Stomach (tissue), 9 donors: ENCODE data around the gene DCLK1. TPM values are rescaled to one million over a fixed set of nuclear protein-coding genes. Genes with fewer than 3 reads are reported as not detected.

Experiments used
- DNase-seq, 2 donors: peaks; one replicate each; pipeline versions ENCODE4 v3.0.0 to v3.0.0-alpha.2; 2013 to 2019
- H3K27ac ChIP-seq, 5 donors: fragments of 200-600 bp in 4 of 5; sonication (generic) in 4 of 5; one replicate each; pipeline ENCODE4 v1.5.1; 2013 to 2019; ENCODE audit warnings: mild to moderate bottlenecking in 1 of 5, moderate library complexity in 1 of 5
- H3K27me3 ChIP-seq, 3 donors: fragments of 200-600 bp; sonication (generic); one replicate each; pipeline ENCODE4 v1.5.1; 2017 to 2019; ENCODE audit warnings: mixed run types in 1 of 3
- H3K36me3 ChIP-seq, 4 donors: fragments of 200-600 bp; sonication (generic); 1 replicate in 3 of 4; 2 replicates in 1 of 4; pipeline ENCODE4 v1.5.1; 2016 to 2019
- H3K4me1 ChIP-seq, 4 donors: fragments of 200-600 bp; sonication (generic); one replicate each; pipeline ENCODE4 v1.5.1; 2016 to 2019
- H3K4me3 ChIP-seq, 4 donors: fragments of 200-600 bp; sonication (generic) in 3 of 4; one replicate each; pipeline ENCODE4 v1.5.1; 2016 to 2019; ENCODE audit warnings: mild to moderate bottlenecking in 1 of 4
- H3K9me3 ChIP-seq, 4 donors: fragments of 200-600 bp; sonication (generic); one replicate each; pipeline ENCODE4 v1.5.1; 2016 to 2019
- EP300 ChIP-seq: sonication (generic); formaldehyde crosslinking; IDR thresholded peaks from one replicate; pipeline ENCODE4 v1.6.1; 2017; ENCODE audit warnings: antibody characterized with exemption
- POLR2A ChIP-seq, 4 donors: fragments of 450-650 bp; IDR thresholded peaks; one replicate each; pipeline ENCODE4 v1.6.1; 2016; ENCODE audit warnings: antibody characterized with exemption in 4 of 4, control low read depth in 2 of 4, mild to moderate bottlenecking in 1 of 4, moderate library complexity in 1 of 4
- POLR2AphosphoS5 ChIP-seq, 3 donors: sonication (generic); formaldehyde crosslinking; IDR thresholded peaks; one replicate each; pipeline ENCODE4 v1.6.1; 2016; ENCODE audit warnings: antibody characterized with exemption in 3 of 3
- WGBS, 5 donors: extraction: QIAGEN DNeasy Blood & Tissue Kit in 3 of 5; methylation state at CpG; one replicate each; pipeline versions ENCODE4 v1.1.5 to v1.1.7; 2013 to 2018; 5-methylcytosine and 5-hydroxymethylcytosine counted together
- intact Hi-C: fragments of 100-400 bp; cut with DNase I; formaldehyde crosslinking; loops from one replicate; pipeline ENCODE4 v1.15.1; 2023; ENCODE audit warnings: low total_unique reads
- polyA plus RNA-seq, 3 donors: library from polyadenylated mRNA; stranded (reverse); fragments of 200-250 nt; gene quantifications; one replicate each; pipeline ENCODE4 v1.2.3, GENCODE V29; 2013
- total RNA-seq, 5 donors: library from RNA; depleted of rRNA; stranded (reverse); fragments of >200 nt; gene quantifications; one replicate each; pipeline versions ENCODE4 v1.1.0 to v1.2.3, GENCODE V29; 2014 to 2016
- TF ChIP-seq, protein P1 (sequence below), 7 experiments: fragments of 450-650 bp in 4 of 7; fragments of 200-600 bp in 3 of 7; sonication (generic) in 3 of 7; IDR thresholded peaks; one replicate each; pipeline ENCODE4 v1.5.1; 2016 to 2019; ENCODE audit warnings: antibody characterized with exemption in 7 of 7, control low read depth in 2 of 7, mild to moderate bottlenecking in 1 of 7
- donor health status: healthy with polysubstance abuse.
- donor health status: Bipolar disorder and iron deficiency.
- donor health status: healthy.

DCLK1 gene
- total and polyA plus RNA-seq, 8 donors = 0.68 to 36.7 (median 4.1) TPM

DNA sequence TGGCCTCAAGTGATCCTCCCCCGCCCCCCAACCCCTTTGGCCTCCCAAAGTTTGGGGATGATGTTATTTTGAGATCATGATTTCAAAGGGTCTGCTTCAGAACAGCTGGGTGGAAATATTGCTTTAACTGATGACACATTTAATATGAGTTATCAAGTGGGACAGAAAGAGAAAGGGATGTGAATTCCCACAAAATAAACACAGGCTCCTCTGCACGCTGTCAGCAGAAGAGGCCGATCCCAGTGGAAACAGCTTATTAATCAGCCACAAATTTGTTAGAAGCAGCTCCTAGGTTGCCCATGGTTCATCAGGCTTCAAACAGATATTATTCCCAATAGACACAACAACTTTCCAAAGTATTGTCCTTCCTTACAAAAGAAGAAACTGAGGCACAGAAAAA is 4.7 kb downstream of the DCLK1 start:
- no peak for DNase-seq
- intact Hi-C loops = no loop called here
- Histone ChIP-seq H3K36me3 (no peaks in the 10 kb centered on the region), H3K9me3 (no peaks in the 10 kb centered on the region), H3K27ac (no peak overlapping the region), H3K4me1 (peaks cover 0 to 23% (median 8%) of the 10 kb centered on the region in 4 donors), H3K4me3 (no peak overlapping the region), H3K27me3 (peaks cover 0 to 26% (median 17%) of the 10 kb centered on the region in 3 donors)
- WGBS, 5 donors = 70 to 86% (median 80%) methylated on average over 3 of the region's 3 CpGs
- no peak for TF ChIP-seq EP300
- no peak for TF ChIP-seq POLR2AphosphoS5 (IDR thresholded peaks at IDR 0.05)
- TF ChIP-seq, protein P1, sequence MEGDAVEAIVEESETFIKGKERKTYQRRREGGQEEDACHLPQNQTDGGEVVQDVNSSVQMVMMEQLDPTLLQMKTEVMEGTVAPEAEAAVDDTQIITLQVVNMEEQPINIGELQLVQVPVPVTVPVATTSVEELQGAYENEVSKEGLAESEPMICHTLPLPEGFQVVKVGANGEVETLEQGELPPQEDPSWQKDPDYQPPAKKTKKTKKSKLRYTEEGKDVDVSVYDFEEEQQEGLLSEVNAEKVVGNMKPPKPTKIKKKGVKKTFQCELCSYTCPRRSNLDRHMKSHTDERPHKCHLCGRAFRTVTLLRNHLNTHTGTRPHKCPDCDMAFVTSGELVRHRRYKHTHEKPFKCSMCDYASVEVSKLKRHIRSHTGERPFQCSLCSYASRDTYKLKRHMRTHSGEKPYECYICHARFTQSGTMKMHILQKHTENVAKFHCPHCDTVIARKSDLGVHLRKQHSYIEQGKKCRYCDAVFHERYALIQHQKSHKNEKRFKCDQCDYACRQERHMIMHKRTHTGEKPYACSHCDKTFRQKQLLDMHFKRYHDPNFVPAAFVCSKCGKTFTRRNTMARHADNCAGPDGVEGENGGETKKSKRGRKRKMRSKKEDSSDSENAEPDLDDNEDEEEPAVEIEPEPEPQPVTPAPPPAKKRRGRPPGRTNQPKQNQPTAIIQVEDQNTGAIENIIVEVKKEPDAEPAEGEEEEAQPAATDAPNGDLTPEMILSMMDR (IDR thresholded peaks at IDR 0.05) = no peak
- TF ChIP-seq POLR2A (IDR thresholded peaks at IDR 0.05) = no peak

DNA sequence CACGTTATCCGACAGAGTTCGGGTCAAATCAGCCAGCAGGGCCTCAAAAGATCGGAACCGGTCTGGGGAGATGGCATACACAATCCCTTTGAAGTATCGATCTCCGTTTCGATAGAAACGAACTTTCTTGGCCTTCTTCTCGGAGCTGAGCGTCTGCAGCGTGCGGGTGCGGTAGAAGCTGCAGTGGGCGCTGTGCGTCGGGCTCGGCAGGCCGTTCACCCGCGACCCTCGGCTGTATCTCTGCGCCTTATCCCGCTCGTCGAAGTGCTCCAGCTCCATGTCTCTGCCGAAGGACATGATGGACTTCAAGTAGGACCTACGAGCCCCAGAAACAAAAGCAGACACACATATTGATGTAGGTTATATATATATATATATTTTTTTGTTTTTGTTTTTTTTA is 5.3 kb downstream of the DCLK1 start:
- 83 to 93% (median 92%) methylated on average over 28 of the region's 28 CpGs for WGBS, 5 donors
- Histone ChIP-seq H3K36me3 (no peaks in the 10 kb centered on the region), H3K27ac (no peak overlapping the region), H3K4me1 (peaks cover 0 to 23% (median 8%) of the 10 kb centered on the region in 4 donors), H3K9me3 (no peaks in the 10 kb centered on the region), H3K27me3 (peaks cover 0 to 19% (median 12%) of the 10 kb centered on the region in 3 donors), H3K4me3 (no peak overlapping the region)
- TF ChIP-seq EP300 = no peak
- intact Hi-C loops = no loop called here
- DNase-seq = no peak

GRCh38 chr13:36124236-36124822 is 6.9 kb downstream of the DCLK1 start:
- no peak overlapping the region for H3K27ac ChIP-seq
- no peak for TF ChIP-seq EP300
- H3K36me3 ChIP-seq = no peaks in the 10 kb centered on the region
- WGBS, 5 donors = 23 to 50% (median 28%) methylated on average over 6 of the region's 6 CpGs
- peak in 1 of 2 donors; percentile 38 for DNase-seq
- H3K4me3 ChIP-seq = no peak overlapping the region
- no peaks in the 10 kb centered on the region for H3K9me3 ChIP-seq
- H3K4me1 ChIP-seq = peaks cover 0 to 11% (median 4%) of the 10 kb centered on the region in 4 donors
- intact Hi-C loops = no loop called here
- peaks cover 0 to 4% (median 0%) of the 10 kb centered on the region in 3 donors for H3K27me3 ChIP-seq

DNA sequence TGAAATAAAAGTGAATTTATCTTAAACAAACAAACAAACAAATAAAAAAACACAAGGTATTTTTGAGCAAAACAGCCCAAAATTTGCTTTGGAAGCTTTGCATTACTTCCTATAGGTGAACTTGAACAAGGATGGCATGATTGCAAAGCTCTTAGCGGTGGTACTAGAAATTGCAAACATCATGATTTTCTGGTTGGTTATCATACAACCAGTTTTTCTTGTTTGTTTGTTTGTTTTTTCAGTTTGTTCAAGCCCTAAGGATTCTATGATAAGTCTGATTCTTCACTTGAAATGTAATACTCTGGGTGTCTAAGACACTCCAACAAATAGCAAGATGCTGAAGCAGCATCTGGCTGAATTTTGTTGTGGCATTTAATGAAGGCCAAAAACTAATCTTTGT is 15.9 kb downstream of the DCLK1 start:
- Histone ChIP-seq H3K27ac (no peak overlapping the region), H3K27me3 (no peaks in the 10 kb centered on the region), H3K4me3 (no peak overlapping the region), H3K4me1 (no peaks in the 10 kb centered on the region), H3K9me3 (no peaks in the 10 kb centered on the region), H3K36me3 (no peaks in the 10 kb centered on the region)
- DNase-seq = no peak
- TF ChIP-seq, protein P1 (IDR thresholded peaks at IDR 0.05) = no peak
- no peak for TF ChIP-seq POLR2AphosphoS5 (IDR thresholded peaks at IDR 0.05)
- no peak for TF ChIP-seq EP300
- no peak for TF ChIP-seq POLR2A (IDR thresholded peaks at IDR 0.05)
- 94 to 100% (median 95%) methylated on average over 1 of the region's 1 CpG for WGBS, 5 donors
- intact Hi-C loops = no loop called here

GRCh38 chr13:36114233-36114632 is 16.9 kb downstream of the DCLK1 start:
- no peak for TF ChIP-seq POLR2AphosphoS5 (IDR thresholded peaks at IDR 0.05)
- no peak for TF ChIP-seq EP300
- TF ChIP-seq, protein P1 (IDR thresholded peaks at IDR 0.05) = no peak
- TF ChIP-seq POLR2A (IDR thresholded peaks at IDR 0.05) = no peak
- H3K27ac ChIP-seq = no peak overlapping the region
- no peak for DNase-seq
- H3K4me1 ChIP-seq = no peaks in the 10 kb centered on the region
- no peaks in the 10 kb centered on the region for H3K27me3 ChIP-seq
- no peaks in the 10 kb centered on the region for H3K9me3 ChIP-seq
- no peak overlapping the region for H3K4me3 ChIP-seq
- 53 to 74% (median 67%) methylated on average over 1 of the region's 1 CpG for WGBS, 5 donors
- H3K36me3 ChIP-seq = no peaks in the 10 kb centered on the region
- intact Hi-C loops = no loop called here
